SU-DHL-6 (cell line): ENCODE measurements around the gene SNX14.

ENCODE experiments used
- CTCF ChIP-seq: fragments of 200-600 bp; sonication (generic); IDR thresholded peaks from one replicate; pipeline ENCODE4 v1.5.1; 2017; ENCODE audit warnings: antibody characterized with exemption, mild to moderate bottlenecking, low read length, moderate library complexity; ENCODE audit not compliant: insufficient read depth, poor library complexity, severe bottlenecking
- EZH2phosphoT487 ChIP-seq: fragments of 200-600 bp; sonication (generic), shearing (Covaris generic); conservative IDR thresholded peaks from 2 replicates; pipeline ENCODE4 v1.6.1; 2018; ENCODE audit warnings: mild to moderate bottlenecking, antibody characterized with exemption, low read length, moderate library complexity, mixed read lengths

GRCh38 chr6:85458184-85458583 lies 135.5 kb downstream of the SNX14 start:
- TF ChIP-seq CTCF (no peak), EZH2phosphoT487 (no peak)
